H1 (cell line): ENCODE measurements around the gene EEF2K. TPM values are rescaled to one million over a fixed set of nuclear protein-coding genes. Genes with fewer than 3 reads are reported as not detected.

Experiments used
- CBX5 ChIP-seq: fragments of 300-800, 300-1000 bp; sonication (generic); IDR thresholded peaks from 2 replicates; pipeline ENCODE4 v1.7.1; 2016; ENCODE audit warnings: antibody characterized with exemption, low read length, low read depth
- EZH2 ChIP-seq: fragments of 200-600 bp; sonication (generic); IDR thresholded peaks from 2 replicates; pipeline ENCODE4 v1.7.1; 2012; ENCODE audit warnings: low read depth, mild to moderate bottlenecking, moderate library complexity, low read length, inconsistent platforms; ENCODE audit not compliant: severe bottlenecking
- RXRA ChIP-seq: IDR thresholded peaks from 2 replicates; pipeline ENCODE4 v1.6.1; 2011; ENCODE audit warnings: low read depth, mild to moderate bottlenecking, low read length, moderate library complexity; ENCODE audit not compliant: insufficient read depth
- TCF12 ChIP-seq: IDR thresholded peaks from 2 replicates; pipeline ENCODE4 v1.6.1; 2011; ENCODE audit warnings: low read depth, mild to moderate bottlenecking, low read length
- polyA plus RNA-seq, 7 experiments: library from polyadenylated mRNA; depleted of rRNA in 3 of 7; stranded (reverse) in 5 of 7; unstranded in 2 of 7; fragments of >200 nt in 5 of 7; fragments of 200-250 nt in 2 of 7; gene quantifications; 1 replicate in 5 of 7; 2 replicates in 1 of 7; 4 replicates in 1 of 7; pipeline versions ENCODE4 v1.2.1 to v1.2.3, GENCODE V29; 2011 to 2013; ENCODE audit warnings: missing spikeins in 2 of 7, mixed read lengths in 2 of 7
- total RNA-seq: library from RNA; stranded (reverse); fragmentation: NEBNext Ultra II Directional; extraction: Animal tissue kit (Norgen Biotek cat#: 25700); gene quantifications from 2 replicates; pipeline ENCODE4 v1.2.1, GENCODE V29; 2021
- TF ChIP-seq, protein P1 (sequence below): IDR thresholded peaks from 2 replicates; pipeline ENCODE4 v1.6.1; 2012; ENCODE audit warnings: inconsistent platforms

The EEF2K gene
- total and polyA plus RNA-seq, 2 of the 8 experiments (the other 6 are each of a cell fraction or from before 2014, with no cell fraction given) = 14.9 to 30.2 TPM

- TF ChIP-seq TCF12 (no peak), EZH2 (no peak), CBX5 (no peak), RXRA (no peak)
- TF ChIP-seq, protein P1, sequence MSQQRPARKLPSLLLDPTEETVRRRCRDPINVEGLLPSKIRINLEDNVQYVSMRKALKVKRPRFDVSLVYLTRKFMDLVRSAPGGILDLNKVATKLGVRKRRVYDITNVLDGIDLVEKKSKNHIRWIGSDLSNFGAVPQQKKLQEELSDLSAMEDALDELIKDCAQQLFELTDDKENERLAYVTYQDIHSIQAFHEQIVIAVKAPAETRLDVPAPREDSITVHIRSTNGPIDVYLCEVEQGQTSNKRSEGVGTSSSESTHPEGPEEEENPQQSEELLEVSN = no peak
Observed at GRCh38 chr16:22317001-22317530, 111.0 kb downstream of the EEF2K start (continued).
